IMR-90 (cell line): ENCODE data around the gene HAGH. TPM values are rescaled to one million over a fixed set of nuclear protein-coding genes. Genes with fewer than 3 reads are reported as not detected.

Source experiments
- ATAC-seq: fragments of 200-7000 bp; cut with Tn5 transposase; 2 replicates; pipeline ENCODE4 v1.9.1; 2020; ENCODE audit warnings: low read depth, mild to moderate bottlenecking, moderate library complexity
- BruUV-seq: library from RNA; stranded (reverse); fragments of 400-500 nt; replicated peaks from 2 replicates; lab custom pipeline; 2021; lab: Mats Ljungman, UMichigan
- CTCF ChIA-PET: fragments of 300-600 bp; formaldehyde crosslinking; extraction: SDS; loops from one replicate; lab custom pipeline; 2021; ENCODE audit warnings: antibody characterized with exemption; lab: Yijun Ruan, JAX
- POLR2A ChIA-PET: fragments of 300-600 bp; sonication (Branson Sonifier 250); formaldehyde crosslinking; loops from one replicate; lab custom pipeline; 2022; ENCODE audit warnings: antibody characterized with exemption; ENCODE audit not compliant: unreplicated experiment; lab: Charles Lee
- DNase-seq: peaks from one replicate; pipeline ENCODE4 v3.0.0; 2013
- H2AFZ ChIP-seq: replicated peaks from 2 replicates; pipeline ENCODE3; 2013; ENCODE audit warnings: low read length, mild to moderate bottlenecking; ENCODE audit not compliant: poor library complexity
- H2AK5ac ChIP-seq: 2 replicates; pipeline ENCODE4 v1.6.1; 2013; ENCODE audit warnings: low read depth, low read length, inconsistent platforms
- H2AK9ac ChIP-seq: replicated peaks from 2 replicates; pipeline ENCODE3; 2013; ENCODE audit warnings: mild to moderate bottlenecking, low read depth, low read length, moderate library complexity; ENCODE audit not compliant: poor library complexity
- H2BK120ac ChIP-seq: 2 replicates; pipeline ENCODE4 v1.6.1; 2013; ENCODE audit warnings: low read depth, low read length, inconsistent platforms
- H2BK15ac ChIP-seq: 3 replicates; pipeline ENCODE4 v1.6.1; 2013; ENCODE audit warnings: low read depth, low read length, inconsistent platforms
- H2BK20ac ChIP-seq: 2 replicates; pipeline ENCODE4 v1.6.1; 2013; ENCODE audit warnings: low read depth, mild to moderate bottlenecking, inconsistent platforms, low read length, moderate library complexity
- H2BK5ac ChIP-seq: 2 replicates; pipeline ENCODE4 v1.6.1; 2013; ENCODE audit warnings: mild to moderate bottlenecking, low read depth, low read length, inconsistent platforms; ENCODE audit not compliant: poor library complexity, severe bottlenecking
- H3K14ac ChIP-seq: replicated peaks from 2 replicates; pipeline ENCODE4 v1.6.1; 2013; ENCODE audit warnings: low read depth, low read length, inconsistent platforms
- H3K18ac ChIP-seq: 2 replicates; pipeline ENCODE4 v1.6.1; 2013; ENCODE audit warnings: low read depth, low read length, control low read depth
- H3K23ac ChIP-seq: 2 replicates; pipeline ENCODE4 v1.6.1; 2013; ENCODE audit warnings: low read depth, low read length, inconsistent platforms
- H3K27ac ChIP-seq: 2 replicates; pipeline ENCODE4 v1.5.1; 2013; ENCODE audit warnings: mild to moderate bottlenecking, control low read depth, low read length; ENCODE audit not compliant: insufficient read depth
- H3K27me3 ChIP-seq: 2 replicates; pipeline ENCODE4 v1.6.1; 2013; ENCODE audit warnings: low read length; ENCODE audit not compliant: control insufficient read depth, insufficient read depth
- H3K36me3 ChIP-seq: 2 replicates; pipeline ENCODE4 v1.6.1; 2013; ENCODE audit warnings: low read length, mixed read lengths; ENCODE audit not compliant: control insufficient read depth, insufficient read depth
- H3K4ac ChIP-seq: 2 replicates; pipeline ENCODE4 v1.6.1; 2013; ENCODE audit warnings: low read depth, low read length, inconsistent platforms
- H3K4me1 ChIP-seq: 2 replicates; pipeline ENCODE4 v1.6.1; 2013; ENCODE audit warnings: low read length, mixed read lengths; ENCODE audit not compliant: control insufficient read depth, insufficient read depth
- H3K4me2 ChIP-seq: 2 replicates; pipeline ENCODE4 v1.6.1; 2013; ENCODE audit warnings: low read depth, mild to moderate bottlenecking, control low read depth, low read length, moderate library complexity
- H3K4me3 ChIP-seq: 2 replicates; pipeline ENCODE4 v1.5.1; 2013; ENCODE audit warnings: low read depth, mild to moderate bottlenecking, control low read depth, low read length, moderate library complexity; ENCODE audit not compliant: insufficient read depth
- H3K56ac ChIP-seq: 2 replicates; pipeline ENCODE4 v1.6.1; 2013; ENCODE audit warnings: low read length, inconsistent platforms; ENCODE audit not compliant: insufficient read depth; ENCODE audit errors: extremely low read depth
- H3K79me1 ChIP-seq, 2 experiments: 2 replicates each; pipeline ENCODE4 v1.6.1; 2013; ENCODE audit warnings: low read length in 2 of 2, inconsistent platforms in 1 of 2, low read depth in 1 of 2
- H3K9ac ChIP-seq: 2 replicates; pipeline ENCODE4 v1.6.1; 2013; ENCODE audit warnings: low read depth, low read length, control low read depth
- H3K9me1 ChIP-seq: 2 replicates; pipeline ENCODE4 v1.6.1; 2013; ENCODE audit warnings: low read length, inconsistent platforms; ENCODE audit not compliant: insufficient read depth
- H3K9me3 ChIP-seq: 2 replicates; pipeline ENCODE4 v1.6.1; 2013; ENCODE audit warnings: low read length; ENCODE audit not compliant: control insufficient read depth, insufficient read depth
- H4K20me1 ChIP-seq: 2 replicates; pipeline ENCODE4 v1.6.1; 2013; ENCODE audit warnings: low read length, inconsistent platforms; ENCODE audit not compliant: insufficient read depth
- H4K5ac ChIP-seq: 2 replicates; pipeline ENCODE4 v1.6.1; 2013; ENCODE audit warnings: mild to moderate bottlenecking, low read depth, low read length, control low read depth
- H4K8ac ChIP-seq, 2 experiments: 2 replicates each; pipeline ENCODE4 v1.6.1; 2013; ENCODE audit warnings: low read depth in 2 of 2, low read length in 2 of 2, control low read depth in 1 of 2, inconsistent platforms in 1 of 2
- H4K91ac ChIP-seq: 2 replicates; pipeline ENCODE4 v1.6.1; 2013; ENCODE audit warnings: low read depth, low read length, inconsistent platforms; ENCODE audit not compliant: insufficient read depth
- BHLHE40 ChIP-seq: fragments of 150-350 bp; IDR thresholded peaks from 2 replicates; pipeline ENCODE4 v1.6.1; 2016; ENCODE audit warnings: mild to moderate bottlenecking, low read depth, low read length
- CEBPB ChIP-seq: IDR thresholded peaks from 2 replicates; pipeline ENCODE4 v1.6.1; 2012; ENCODE audit warnings: low read depth, low read length, improper control_type of control experiment
- CHD1 ChIP-seq: IDR thresholded peaks from 2 replicates; pipeline ENCODE4 v1.6.1; 2012; ENCODE audit warnings: low read depth, low read length, improper control_type of control experiment
- FOS ChIP-seq: fragments of 150-350 bp; IDR thresholded peaks from 2 replicates; pipeline ENCODE4 v1.6.1; 2016; ENCODE audit warnings: low read depth, low read length
- MAFK ChIP-seq: IDR thresholded peaks from 2 replicates; pipeline ENCODE4 v1.6.1; 2012; ENCODE audit warnings: low read depth, low read length, improper control_type of control experiment
- MAZ ChIP-seq: IDR thresholded peaks from 2 replicates; pipeline ENCODE4 v1.6.1; 2012; ENCODE audit warnings: low read depth, mild to moderate bottlenecking, low read length, improper control_type of control experiment, moderate library complexity, borderline replicate concordance
- MXI1 ChIP-seq: IDR thresholded peaks from 2 replicates; pipeline ENCODE4 v1.6.1; 2012; ENCODE audit warnings: low read depth, mild to moderate bottlenecking, low read length, moderate library complexity, borderline replicate concordance
- RAD21 ChIP-seq: IDR thresholded peaks from 2 replicates; pipeline ENCODE4 v1.6.1; 2012; ENCODE audit warnings: low read length, improper control_type of control experiment
- RCOR1 ChIP-seq: IDR thresholded peaks from 2 replicates; pipeline ENCODE4 v1.6.1; 2012; ENCODE audit warnings: mild to moderate bottlenecking, low read length, improper control_type of control experiment; ENCODE audit not compliant: insufficient replicate concordance
- RFX5 ChIP-seq: IDR thresholded peaks from 2 replicates; pipeline ENCODE4 v1.8.0; 2012; ENCODE audit warnings: low read depth, mild to moderate bottlenecking, low read length, moderate library complexity
- SMC3 ChIP-seq: fragments of 150-350 bp; IDR thresholded peaks from 2 replicates; pipeline ENCODE4 v1.6.1; 2016; ENCODE audit warnings: low read depth, mild to moderate bottlenecking, antibody characterized with exemption, low read length, moderate library complexity
- WGBS, 2 experiments: methylation state at CpG; one replicate each; pipeline versions ENCODE4 v1.1.5 to v1.1.7; 2013; ENCODE audit warnings: missing lambda C conversion rate in 2 of 2; ENCODE audit not compliant: insufficient read length in 1 of 2; ENCODE audit errors: extremely low coverage in 2 of 2; 5-methylcytosine and 5-hydroxymethylcytosine counted together
- dilution Hi-C: fragments of 300-500 bp; cut with HindIII; formaldehyde crosslinking; loops from one replicate; pipeline ENCODE4 v1.14.3; 2018; ENCODE audit warnings: low sequenced_read_pairs; ENCODE audit not compliant: unreplicated experiment
- in situ Hi-C: fragments of 300-500 bp; cut with MboI; formaldehyde crosslinking; loops from 3 replicates; pipeline ENCODE4 v1.14.3; 2019; ENCODE audit warnings: low sequenced_read_pairs, inconsistent platforms, mixed read lengths
- intact Hi-C: fragments of 100-400 bp; cut with micrococcal nuclease; formaldehyde crosslinking; loops from 2 replicates; pipeline ENCODE4 v1.10.0; 2022
- polyA plus RNA-seq, 3 experiments: library from polyadenylated mRNA; depleted of rRNA; stranded (reverse); fragments of >200 nt; gene quantifications; 2 replicates each; pipeline ENCODE4 v1.2.3, GENCODE V29; 2012; ENCODE audit warnings: low replicate concordance in 1 of 3
- total RNA-seq: library from RNA; depleted of rRNA; stranded (reverse); fragments of >200 nt; gene quantifications from 2 replicates; pipeline ENCODE4 v1.2.3, GENCODE V29; 2012
- TF ChIP-seq, protein P1 (sequence below): conservative IDR thresholded peaks from 2 replicates; pipeline ENCODE4 v1.5.1; 2012; ENCODE audit warnings: mild to moderate bottlenecking, low read depth, low read length, improper control_type of control experiment
- TF ChIP-seq, protein P2 (sequence below): fragments of 150-350 bp; IDR thresholded peaks from 2 replicates; pipeline ENCODE4 v1.6.1; 2016; ENCODE audit warnings: low read depth, mild to moderate bottlenecking, low read length, moderate library complexity, borderline replicate concordance

The HAGH gene
- total and polyA plus RNA-seq, 2 of the 4 experiments (the other 2 are of a cell fraction) = 30.8 to 52.2 TPM

DNA sequence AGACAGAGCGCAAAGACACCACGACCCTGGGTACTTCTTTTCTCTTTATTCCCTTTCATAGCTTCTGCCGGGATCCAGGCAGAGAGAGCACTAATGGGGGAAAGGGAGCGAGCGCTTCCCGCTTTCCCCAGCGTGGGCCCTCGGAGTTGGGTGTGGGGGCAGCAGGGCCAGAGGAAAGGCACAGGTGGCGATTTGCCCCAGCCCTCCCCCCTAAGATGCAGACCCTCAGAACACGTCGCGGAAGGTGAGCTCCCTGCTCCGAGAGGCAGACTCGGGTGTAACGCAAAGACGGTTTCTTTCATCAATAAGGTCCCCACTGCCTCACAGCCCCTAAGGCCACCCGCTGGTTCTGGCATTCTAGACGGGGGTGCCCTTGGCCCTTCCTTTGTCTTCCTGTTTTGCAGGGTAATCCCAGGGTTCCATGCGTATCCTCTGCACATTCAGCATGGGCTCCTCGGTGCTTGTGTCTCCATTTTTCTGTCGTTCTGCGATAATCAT, 54.7 kb downstream of the HAGH start:
- no peak overlapping the region for H2BK120ac ChIP-seq
- intact Hi-C loops = no loop called here
- H3K4ac ChIP-seq = peak overlapping the region; percentile 85
- DNase-seq (no peak), ATAC-seq (no peak)
- peak overlapping the region; percentile 94 for H2AK9ac ChIP-seq
- H3K9me3 ChIP-seq = no peaks in the 10 kb centered on the region
- POLR2A ChIA-PET = no interaction called here
- peaks cover 12 to 49% of the 10 kb centered on the region in 2 experiments for H3K79me1 ChIP-seq
- peak overlapping the region; percentile 27 for H2BK5ac ChIP-seq
- H3K56ac ChIP-seq = no peak overlapping the region
- peak overlapping the region; percentile 90 for H3K4me2 ChIP-seq
- peak overlapping the region; percentile 94 for H2AFZ ChIP-seq
- peak overlapping the region; percentile 93 for H2AK5ac ChIP-seq
- no peak overlapping the region for H2BK20ac ChIP-seq
- H3K4me1 ChIP-seq = peaks cover 13% of the 10 kb centered on the region
- no peak overlapping the region for H3K18ac ChIP-seq
- TF ChIP-seq SMC3 (no peak), CHD1 (no peak), RAD21 (no peak), RCOR1 (no peak), BHLHE40 (no peak), MAFK (no peak), RFX5 (no peak), CEBPB (no peak), FOS (no peak), MXI1 (no peak), MAZ (no peak)
- TF ChIP-seq, protein P1, sequence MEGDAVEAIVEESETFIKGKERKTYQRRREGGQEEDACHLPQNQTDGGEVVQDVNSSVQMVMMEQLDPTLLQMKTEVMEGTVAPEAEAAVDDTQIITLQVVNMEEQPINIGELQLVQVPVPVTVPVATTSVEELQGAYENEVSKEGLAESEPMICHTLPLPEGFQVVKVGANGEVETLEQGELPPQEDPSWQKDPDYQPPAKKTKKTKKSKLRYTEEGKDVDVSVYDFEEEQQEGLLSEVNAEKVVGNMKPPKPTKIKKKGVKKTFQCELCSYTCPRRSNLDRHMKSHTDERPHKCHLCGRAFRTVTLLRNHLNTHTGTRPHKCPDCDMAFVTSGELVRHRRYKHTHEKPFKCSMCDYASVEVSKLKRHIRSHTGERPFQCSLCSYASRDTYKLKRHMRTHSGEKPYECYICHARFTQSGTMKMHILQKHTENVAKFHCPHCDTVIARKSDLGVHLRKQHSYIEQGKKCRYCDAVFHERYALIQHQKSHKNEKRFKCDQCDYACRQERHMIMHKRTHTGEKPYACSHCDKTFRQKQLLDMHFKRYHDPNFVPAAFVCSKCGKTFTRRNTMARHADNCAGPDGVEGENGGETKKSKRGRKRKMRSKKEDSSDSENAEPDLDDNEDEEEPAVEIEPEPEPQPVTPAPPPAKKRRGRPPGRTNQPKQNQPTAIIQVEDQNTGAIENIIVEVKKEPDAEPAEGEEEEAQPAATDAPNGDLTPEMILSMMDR = no peak
- TF ChIP-seq, protein P2, sequence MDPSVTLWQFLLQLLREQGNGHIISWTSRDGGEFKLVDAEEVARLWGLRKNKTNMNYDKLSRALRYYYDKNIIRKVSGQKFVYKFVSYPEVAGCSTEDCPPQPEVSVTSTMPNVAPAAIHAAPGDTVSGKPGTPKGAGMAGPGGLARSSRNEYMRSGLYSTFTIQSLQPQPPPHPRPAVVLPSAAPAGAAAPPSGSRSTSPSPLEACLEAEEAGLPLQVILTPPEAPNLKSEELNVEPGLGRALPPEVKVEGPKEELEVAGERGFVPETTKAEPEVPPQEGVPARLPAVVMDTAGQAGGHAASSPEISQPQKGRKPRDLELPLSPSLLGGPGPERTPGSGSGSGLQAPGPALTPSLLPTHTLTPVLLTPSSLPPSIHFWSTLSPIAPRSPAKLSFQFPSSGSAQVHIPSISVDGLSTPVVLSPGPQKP = no peak
- no peaks in the 10 kb centered on the region for H3K27me3 ChIP-seq
- CTCF ChIA-PET = no interaction called here
- H3K23ac ChIP-seq = peak overlapping the region; percentile 10
- in situ Hi-C loops = no loop called here
- WGBS, 2 experiments = 10% methylated on average over 10 of the region's 22 CpGs; no CpG with 5 or more reads in 1 of the 2 experiments
- no peak overlapping the region for H3K14ac ChIP-seq
- H3K9me1 ChIP-seq = 0 out of 2 replicates have a peak, but pooled peaks cover 3% of the 10 kb centered on the region
- peaks cover 33% of the 10 kb centered on the region for H3K36me3 ChIP-seq
- no peak overlapping the region for H4K91ac ChIP-seq
- peak overlapping the region; percentile 88 for H3K9ac ChIP-seq
- peaks cover 28% of the 10 kb centered on the region for H4K20me1 ChIP-seq
- BruUV-seq = TSS peak; percentile 86
- H2BK15ac ChIP-seq = no peak overlapping the region
- H4K5ac ChIP-seq = peak overlapping the region; percentile 53; the same call in 1 of the 2 replicates
- H3K4me3 ChIP-seq = peak overlapping the region; percentile 93
- dilution Hi-C loops = no loop called here
- peak overlapping the region; percentile 35 to 92; a peak in 2 of 4 replicates for H4K8ac ChIP-seq
- peak overlapping the region; percentile 85 for H3K27ac ChIP-seq
